Measurements from ENCODE around the gene RTN4RL2.

The RTN4RL2 gene

DNA sequence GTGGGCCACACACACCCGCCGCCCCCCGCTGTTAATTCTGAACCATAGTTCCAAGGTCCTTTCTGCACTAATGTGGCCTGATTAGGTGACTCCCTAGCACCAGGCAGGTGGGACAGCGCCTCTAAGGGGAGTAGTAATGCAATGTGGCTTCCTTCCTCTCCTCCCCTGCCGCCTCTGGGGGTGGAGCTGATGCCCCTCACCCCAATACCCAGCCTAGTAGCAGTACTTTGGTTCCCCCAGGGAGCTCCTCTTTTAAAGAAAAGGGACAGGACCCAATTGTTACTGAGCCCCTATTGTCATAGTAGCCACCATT lies 14.4 kb downstream of the RTN4RL2 start:
- TF ChIP-seq, protein P1, sequence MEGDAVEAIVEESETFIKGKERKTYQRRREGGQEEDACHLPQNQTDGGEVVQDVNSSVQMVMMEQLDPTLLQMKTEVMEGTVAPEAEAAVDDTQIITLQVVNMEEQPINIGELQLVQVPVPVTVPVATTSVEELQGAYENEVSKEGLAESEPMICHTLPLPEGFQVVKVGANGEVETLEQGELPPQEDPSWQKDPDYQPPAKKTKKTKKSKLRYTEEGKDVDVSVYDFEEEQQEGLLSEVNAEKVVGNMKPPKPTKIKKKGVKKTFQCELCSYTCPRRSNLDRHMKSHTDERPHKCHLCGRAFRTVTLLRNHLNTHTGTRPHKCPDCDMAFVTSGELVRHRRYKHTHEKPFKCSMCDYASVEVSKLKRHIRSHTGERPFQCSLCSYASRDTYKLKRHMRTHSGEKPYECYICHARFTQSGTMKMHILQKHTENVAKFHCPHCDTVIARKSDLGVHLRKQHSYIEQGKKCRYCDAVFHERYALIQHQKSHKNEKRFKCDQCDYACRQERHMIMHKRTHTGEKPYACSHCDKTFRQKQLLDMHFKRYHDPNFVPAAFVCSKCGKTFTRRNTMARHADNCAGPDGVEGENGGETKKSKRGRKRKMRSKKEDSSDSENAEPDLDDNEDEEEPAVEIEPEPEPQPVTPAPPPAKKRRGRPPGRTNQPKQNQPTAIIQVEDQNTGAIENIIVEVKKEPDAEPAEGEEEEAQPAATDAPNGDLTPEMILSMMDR (conservative IDR thresholded peaks at IDR 0.05): no peak

DNA sequence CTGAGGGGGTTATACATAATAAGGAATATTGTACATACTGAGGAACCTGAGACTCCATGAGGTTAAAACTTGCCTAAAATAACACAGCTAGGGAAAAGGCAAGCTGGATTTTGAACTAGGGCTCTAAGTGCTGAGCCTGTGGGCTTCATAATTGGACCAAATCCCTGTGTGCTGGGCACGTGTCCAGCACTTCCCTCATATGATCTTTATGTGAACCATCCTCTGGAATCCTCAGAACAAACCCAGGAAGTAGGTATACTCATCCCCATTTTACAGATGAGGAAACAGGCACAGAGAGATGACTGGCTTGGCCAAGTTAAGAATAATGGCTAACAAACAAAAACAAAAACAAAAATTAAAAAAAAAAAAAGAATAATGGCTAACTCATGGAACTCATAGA lies 14.9 kb downstream of the RTN4RL2 start:
- H3K27ac ChIP-seq: no peak overlapping the region
- TF ChIP-seq, protein P1 (conservative IDR thresholded peaks at IDR 0.05): no peak

More for the DNA sequence above, 14.4 kb downstream of the RTN4RL2 start:
- no peak overlapping the region for H3K27ac ChIP-seq

DNA sequence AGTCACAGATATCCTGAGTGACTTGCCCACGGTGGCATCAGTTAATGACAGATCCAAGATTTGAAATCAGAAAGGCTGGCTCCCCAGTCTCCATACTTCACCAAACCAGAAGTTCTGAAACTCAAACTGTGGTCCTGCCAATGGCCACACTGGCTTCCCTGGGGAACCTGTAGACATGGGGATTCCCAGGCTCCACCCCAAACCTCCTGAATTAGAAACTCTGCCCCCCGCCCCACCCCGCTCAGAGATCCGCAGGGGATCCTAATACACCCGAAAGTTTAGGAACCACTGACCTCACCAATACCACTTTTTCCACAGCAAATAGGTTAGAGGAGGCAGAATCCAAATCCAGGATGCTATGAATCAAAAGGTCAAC lies 15.3 kb downstream of the RTN4RL2 start:
- TF ChIP-seq, protein P1 (conservative IDR thresholded peaks at IDR 0.05): no peak
- H3K27ac ChIP-seq: no peak overlapping the region; the same call in 1 of the 2 replicates

DNA sequence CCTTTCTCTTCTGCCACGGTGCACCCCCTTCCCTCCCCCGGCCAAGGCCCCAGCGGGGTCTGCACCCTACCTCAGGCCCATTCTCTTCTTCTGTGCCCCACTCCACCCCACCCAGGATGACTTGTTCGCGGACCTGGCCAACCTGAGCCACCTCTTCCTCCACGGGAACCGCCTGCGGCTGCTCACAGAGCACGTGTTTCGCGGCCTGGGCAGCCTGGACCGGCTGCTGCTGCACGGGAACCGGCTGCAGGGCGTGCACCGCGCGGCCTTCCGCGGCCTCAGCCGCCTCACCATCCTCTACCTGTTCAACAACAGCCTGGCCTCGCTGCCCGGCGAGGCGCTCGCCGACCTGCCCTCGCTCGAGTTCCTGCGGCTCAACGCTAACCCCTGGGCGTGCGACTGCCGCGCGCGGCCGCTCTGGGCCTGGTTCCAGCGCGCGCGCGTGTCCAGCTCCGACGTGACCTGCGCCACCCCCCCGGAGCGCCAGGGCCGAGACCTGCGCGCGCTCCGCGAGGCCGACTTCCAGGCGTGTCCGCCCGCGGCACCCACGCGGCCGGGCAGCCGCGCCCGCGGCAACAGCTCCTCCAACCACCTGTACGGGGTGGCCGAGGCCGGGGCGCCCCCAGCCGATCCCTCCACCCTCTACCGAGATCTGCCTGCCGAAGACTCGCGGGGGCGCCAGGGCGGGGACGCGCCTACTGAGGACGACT lies 15.9 kb downstream of the RTN4RL2 start:
- TF ChIP-seq, protein P1 (conservative IDR thresholded peaks at IDR 0.05): no peak
- peak overlapping the region; percentile 81; the same call in 1 of the 2 replicates for H3K27ac ChIP-seq

DNA sequence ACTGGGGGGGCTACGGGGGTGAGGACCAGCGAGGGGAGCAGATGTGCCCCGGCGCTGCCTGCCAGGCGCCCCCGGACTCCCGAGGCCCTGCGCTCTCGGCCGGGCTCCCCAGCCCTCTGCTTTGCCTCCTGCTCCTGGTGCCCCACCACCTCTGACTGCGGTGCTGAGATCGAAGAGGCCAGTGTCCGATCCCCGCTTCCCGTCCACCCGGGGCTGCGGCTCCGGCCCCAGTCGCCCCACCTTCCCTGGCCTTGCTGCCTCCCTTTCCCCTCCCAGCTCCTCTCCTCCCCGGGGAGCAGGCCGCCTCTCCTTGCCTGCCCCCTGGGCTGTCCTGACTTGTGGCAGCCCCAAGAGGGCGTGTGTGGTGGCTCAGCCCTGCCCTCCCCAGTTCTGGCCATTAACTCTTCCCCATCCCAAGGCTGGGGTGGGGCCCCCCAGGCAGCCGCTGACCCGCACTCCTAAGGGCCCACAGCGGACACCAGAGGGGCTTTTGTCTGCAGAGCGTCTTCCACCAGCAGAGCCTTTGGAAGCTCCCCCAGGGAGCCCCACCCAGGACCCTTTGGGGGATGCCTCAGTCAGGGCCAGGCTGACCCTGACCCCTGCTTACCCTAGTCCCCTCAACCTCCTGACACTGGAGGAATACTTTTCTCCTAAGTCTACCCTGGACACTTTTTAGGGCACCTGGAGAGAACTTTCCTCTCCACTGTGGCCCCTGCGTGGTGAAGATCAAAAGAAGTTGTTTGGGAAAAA lies 16.6 kb downstream of the RTN4RL2 start:
- H3K27ac ChIP-seq: peak overlapping the region; percentile 81
- TF ChIP-seq, protein P1 (conservative IDR thresholded peaks at IDR 0.05): no peak

DNA sequence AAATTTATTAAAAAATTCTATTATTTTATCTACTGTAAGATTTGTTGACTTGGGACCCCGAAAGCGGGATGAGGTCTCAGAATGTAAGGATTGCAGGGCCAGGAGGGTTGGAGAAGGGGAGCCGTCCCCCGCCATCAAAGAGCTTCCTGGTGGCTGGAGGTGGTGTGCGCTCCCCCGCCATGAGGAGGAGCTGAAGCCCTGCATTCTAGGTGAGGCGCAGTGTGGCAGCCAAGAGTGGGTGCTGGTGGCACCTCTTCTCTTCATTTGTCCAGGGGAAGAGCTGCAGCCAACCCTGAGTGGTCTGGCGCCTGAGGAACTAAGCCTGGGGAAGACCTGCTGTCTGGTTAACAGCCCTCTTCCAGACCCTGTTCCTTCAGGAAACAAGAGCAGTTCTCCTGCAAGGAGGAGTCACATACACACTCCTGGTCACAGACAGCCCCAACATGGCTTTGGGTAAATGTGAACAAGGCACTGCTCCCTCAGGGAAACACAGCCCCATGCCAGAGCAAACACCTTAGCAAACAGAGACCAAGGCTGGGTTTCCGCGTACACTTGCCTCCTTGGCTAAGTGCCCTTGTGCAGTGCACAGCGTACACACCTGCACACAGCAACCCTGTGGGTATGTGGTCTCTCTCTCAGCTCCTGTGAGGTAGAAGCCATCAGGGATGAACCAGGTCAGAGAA lies 17.3 kb downstream of the RTN4RL2 start:
- H3K27ac ChIP-seq: peak overlapping the region; percentile 81

More for the DNA sequence above, 17.3 kb downstream of the RTN4RL2 start:
- TF ChIP-seq, protein P1 (conservative IDR thresholded peaks at IDR 0.05): no peak
